ENCODE measurements around the gene SLC66A2. TPM values are rescaled to one million over a fixed set of nuclear protein-coding genes. Genes with fewer than 3 reads are reported as not detected.

SLC66A2 gene
- total and polyA plus RNA-seq, 2 of the 13 experiments (the other 11 are each of a cell fraction or from before 2014, with no cell fraction given): 33.5 to 41.9 TPM

- H3K27ac ChIP-seq (ENCODE audit: extremely low read length, insufficient read depth, low read length): no peak overlapping the region
- in situ Hi-C loops (cut with HindIII; ENCODE audit: extremely low pct_ligation_motif_present, low pct_unique_long_range_greater_than_20kb) (no loop called here), intact Hi-C loops (cut with micrococcal nuclease; ENCODE audit: unreplicated experiment) (no loop called here)
- H3K36me3 ChIP-seq (replicated peaks in 1 of 2; ENCODE audit: control insufficient read depth in 1 of 2, insufficient read depth in 2 of 2, low read length in 2 of 2): no peaks in the 10 kb centered on the region
- no peak overlapping the region for H3K4me2 ChIP-seq (ENCODE audit: low read depth, low read length)
- no peaks in the 10 kb centered on the region for H3K79me2 ChIP-seq (ENCODE audit: insufficient read depth, low read length)
- ChIA-PET CTCF (ENCODE audit: low intra/inter-chr PET ratio, low total read pairs) (no interaction called here), POLR2A (no interaction called here)
- H3K27me3 ChIP-seq (ENCODE audit: control insufficient read depth in 1 of 2, insufficient read depth in 2 of 2, low read length in 2 of 2): peaks cover under 1 to 33% of the 10 kb centered on the region in 2 experiments
- H3K9me3 ChIP-seq (ENCODE audit: low read length): no peaks in the 10 kb centered on the region
- H4K20me1 ChIP-seq (ENCODE audit: insufficient read depth, low read length): no peaks in the 10 kb centered on the region
- BruUV-seq (replicated peaks): no TSS peak
- no peak overlapping the region for H3K9ac ChIP-seq (ENCODE audit: insufficient read depth, low read depth, low read length)
- ATAC-seq (no peak), FAIRE-seq (no peak), DNase-seq (ENCODE audit: low spot score) (no peak)
- no peak overlapping the region for H3K4me3 ChIP-seq (replicated peaks in 1 of 3; ENCODE audit: insufficient read depth in 1 of 3, low read depth in 2 of 3, low read length in 3 of 3)
- no peak overlapping the region for H2AFZ ChIP-seq (ENCODE audit: low read length)
- no peaks in the 10 kb centered on the region; the same call in 1 of the 2 replicates for H3K4me1 ChIP-seq (ENCODE audit: insufficient read depth, low read length)
- 1% methylated on average over 2 of the region's 2 CpGs for WGBS (ENCODE audit: low lambda C conversion rate)
- TF ChIP-seq MTERF4 (CRISPR knock-in tag; IDR thresholded peaks at IDR 0.05) (no peak), ZNF720 (CRISPR knock-in tag; IDR thresholded peaks at IDR 0.05) (no peak), ZNF75D (CRISPR knock-in tag; IDR thresholded peaks at IDR 0.05; ENCODE audit: borderline replicate concordance) (no peak), KAT7 (CRISPR knock-in tag; IDR thresholded peaks at IDR 0.05; ENCODE audit: borderline replicate concordance) (no peak), ZNF160 (CRISPR knock-in tag; IDR thresholded peaks at IDR 0.05) (peak; percentile 97)
- TF ChIP-seq, protein P1, sequence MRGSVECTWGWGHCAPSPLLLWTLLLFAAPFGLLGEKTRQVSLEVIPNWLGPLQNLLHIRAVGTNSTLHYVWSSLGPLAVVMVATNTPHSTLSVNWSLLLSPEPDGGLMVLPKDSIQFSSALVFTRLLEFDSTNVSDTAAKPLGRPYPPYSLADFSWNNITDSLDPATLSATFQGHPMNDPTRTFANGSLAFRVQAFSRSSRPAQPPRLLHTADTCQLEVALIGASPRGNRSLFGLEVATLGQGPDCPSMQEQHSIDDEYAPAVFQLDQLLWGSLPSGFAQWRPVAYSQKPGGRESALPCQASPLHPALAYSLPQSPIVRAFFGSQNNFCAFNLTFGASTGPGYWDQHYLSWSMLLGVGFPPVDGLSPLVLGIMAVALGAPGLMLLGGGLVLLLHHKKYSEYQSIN (CRISPR knock-in tag; IDR thresholded peaks at IDR 0.05; ENCODE audit: borderline replicate concordance): no peak
Observed at GRCh38 chr18:79861687-79862086, 89.8 kb downstream of the SLC66A2 start.

DNA sequence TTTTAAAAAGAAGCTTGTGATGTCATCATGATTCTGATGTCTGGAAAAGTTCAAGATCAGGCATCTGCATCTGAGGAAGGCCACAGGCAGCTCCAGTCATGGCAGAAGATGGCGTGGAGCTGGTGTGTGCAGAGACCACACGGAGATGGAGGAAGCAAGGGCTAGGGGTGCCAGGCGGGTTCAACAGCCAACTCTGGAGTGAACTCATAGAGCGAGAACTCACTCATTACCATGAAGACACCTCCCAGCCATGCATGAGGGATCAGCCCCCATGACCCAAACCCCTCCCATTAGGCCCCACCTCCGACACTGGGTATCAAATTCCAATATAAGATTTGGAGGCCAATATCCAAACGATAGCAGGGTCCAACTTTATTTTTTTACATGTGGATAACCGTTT lies 92.1 kb downstream of the SLC66A2 start:
- Histone ChIP-seq H3K4me2 (ENCODE audit: low read depth, low read length) (no peak overlapping the region), H3K27me3 (ENCODE audit: control insufficient read depth in 1 of 2, insufficient read depth in 2 of 2, low read length in 2 of 2) (peaks cover 0 to 39% of the 10 kb centered on the region in 2 experiments; a peak in 4 of 5 replicates), H3K27ac (ENCODE audit: extremely low read length, insufficient read depth, low read length) (no peak overlapping the region), H4K20me1 (ENCODE audit: insufficient read depth, low read length) (no peaks in the 10 kb centered on the region), H3K9me3 (ENCODE audit: low read length) (no peaks in the 10 kb centered on the region), H3K4me1 (ENCODE audit: insufficient read depth, low read length) (no peaks in the 10 kb centered on the region; the same call in 1 of the 2 replicates), H3K4me3 (replicated peaks in 1 of 3; ENCODE audit: insufficient read depth in 1 of 3, low read depth in 2 of 3, low read length in 3 of 3) (no peak overlapping the region), H3K9ac (ENCODE audit: insufficient read depth, low read depth, low read length) (no peak overlapping the region), H3K79me2 (ENCODE audit: insufficient read depth, low read length) (no peaks in the 10 kb centered on the region), H2AFZ (ENCODE audit: low read length) (no peak overlapping the region), H3K36me3 (replicated peaks in 1 of 2; ENCODE audit: control insufficient read depth in 1 of 2, insufficient read depth in 2 of 2, low read length in 2 of 2) (no peaks in the 10 kb centered on the region)
- 18% methylated on average over 7 of the region's 7 CpGs for WGBS (ENCODE audit: low lambda C conversion rate)
- intact Hi-C loops (cut with micrococcal nuclease; ENCODE audit: unreplicated experiment) (no loop called here), in situ Hi-C loops (cut with HindIII; ENCODE audit: extremely low pct_ligation_motif_present, low pct_unique_long_range_greater_than_20kb) (no loop called here)
- POLR2A ChIA-PET: no interaction called here
- peak; percentile 52; the same call in 1 of the 2 replicates for TF ChIP-seq CREB1 (IDR thresholded peaks at IDR 0.05)
- no peak for TF ChIP-seq CREB1 (CRISPR knock-in tag; IDR thresholded peaks at IDR 0.05)
- no peak for TF ChIP-seq NFYB (CRISPR knock-in tag; IDR thresholded peaks at IDR 0.05)
- DNase-seq (ENCODE audit: low spot score): no peak
- no peak for ATAC-seq
- no peak for FAIRE-seq
- CTCF ChIA-PET (ENCODE audit: low intra/inter-chr PET ratio, low total read pairs): no interaction called here
- BruUV-seq (replicated peaks): no TSS peak
